Left ventricle myocardium inferior (tissue), 1 donor: Measurements from ENCODE around the gene ST8SIA4. TPM values are rescaled to one million over a fixed set of nuclear protein-coding genes. Genes with fewer than 3 reads are reported as not detected.
A peak's percentile ranks its signal among the peaks of the same experiment; 100 is the strongest.

Experiments
- DNase-seq: peaks from one replicate; pipeline ENCODE4 v3.0.0-alpha.2; 2020
- H3K27ac ChIP-seq: fragments of 200-600 bp; replicated peaks from 2 replicates; pipeline ENCODE4 v1.8.0; 2021
- H3K27me3 ChIP-seq: fragments of 200-600 bp; 2 replicates; pipeline ENCODE4 v1.8.0; 2021; ENCODE audit warnings: low read depth
- H3K36me3 ChIP-seq: fragments of 200-600 bp; 2 replicates; pipeline ENCODE4 v1.8.0; 2021
- H3K4me1 ChIP-seq: fragments of 200-600 bp; 2 replicates; pipeline ENCODE4 v1.8.0; 2021
- H3K4me3 ChIP-seq: fragments of 200-600 bp; 2 replicates; pipeline ENCODE4 v1.8.0; 2021; ENCODE audit warnings: mild to moderate bottlenecking, moderate library complexity
- H3K9me3 ChIP-seq: fragments of 200-600 bp; replicated peaks from 2 replicates; pipeline ENCODE4 v1.8.0; 2021
- intact Hi-C: fragments of 100-400 bp; cut with micrococcal nuclease; formaldehyde crosslinking; loops from one replicate; pipeline ENCODE4 v1.11.0; 2022
- total RNA-seq: library from RNA; stranded (reverse); fragmentation: NEBNext Ultra II Directional; extraction: Animal tissue kit (Norgen Biotek cat#: 25700); gene quantifications from one replicate; pipeline ENCODE4 v1.2.1, GENCODE V29; 2021
- TF ChIP-seq, protein P1 (sequence below): fragments of 200-600 bp; IDR thresholded peaks from 2 replicates; pipeline ENCODE4 v1.8.0; 2021; ENCODE audit warnings: antibody characterized with exemption, mild to moderate bottlenecking, borderline replicate concordance
- donor health status: DM: no; HTN: yes; CAD: no; lungs with severe emphysema.

ST8SIA4 gene
- total RNA-seq, 1 donor from 2014 or later = 3.2 TPM

DNA sequence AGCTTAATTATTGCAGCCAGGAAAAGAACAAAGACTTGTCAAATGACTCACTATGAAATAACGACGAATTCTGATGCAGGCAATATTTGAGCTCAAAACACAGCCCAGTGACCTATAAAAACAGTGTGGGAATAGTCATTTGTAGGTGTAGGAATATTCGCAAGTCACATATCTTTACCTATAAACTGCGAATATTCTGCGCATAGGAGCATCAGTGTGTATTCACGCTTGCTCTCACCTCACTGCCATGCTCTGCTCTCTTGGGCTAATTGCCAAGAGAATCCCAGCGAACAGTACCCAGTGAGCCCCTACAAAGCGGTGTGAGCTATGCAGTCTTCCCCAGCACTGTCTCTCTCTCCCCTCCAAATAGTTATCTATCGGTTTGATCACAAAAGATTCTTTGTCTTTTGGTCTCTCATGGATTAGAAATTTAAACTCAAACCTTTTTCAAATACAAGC, 74.2 kb downstream of the ST8SIA4 start:
- H3K4me3 ChIP-seq = no peak overlapping the region
- no peaks in the 10 kb centered on the region for H3K9me3 ChIP-seq
- H3K27ac ChIP-seq = peak overlapping the region; percentile 71
- no peak for DNase-seq
- intact Hi-C loops = no loop called here
- TF ChIP-seq, protein P1, sequence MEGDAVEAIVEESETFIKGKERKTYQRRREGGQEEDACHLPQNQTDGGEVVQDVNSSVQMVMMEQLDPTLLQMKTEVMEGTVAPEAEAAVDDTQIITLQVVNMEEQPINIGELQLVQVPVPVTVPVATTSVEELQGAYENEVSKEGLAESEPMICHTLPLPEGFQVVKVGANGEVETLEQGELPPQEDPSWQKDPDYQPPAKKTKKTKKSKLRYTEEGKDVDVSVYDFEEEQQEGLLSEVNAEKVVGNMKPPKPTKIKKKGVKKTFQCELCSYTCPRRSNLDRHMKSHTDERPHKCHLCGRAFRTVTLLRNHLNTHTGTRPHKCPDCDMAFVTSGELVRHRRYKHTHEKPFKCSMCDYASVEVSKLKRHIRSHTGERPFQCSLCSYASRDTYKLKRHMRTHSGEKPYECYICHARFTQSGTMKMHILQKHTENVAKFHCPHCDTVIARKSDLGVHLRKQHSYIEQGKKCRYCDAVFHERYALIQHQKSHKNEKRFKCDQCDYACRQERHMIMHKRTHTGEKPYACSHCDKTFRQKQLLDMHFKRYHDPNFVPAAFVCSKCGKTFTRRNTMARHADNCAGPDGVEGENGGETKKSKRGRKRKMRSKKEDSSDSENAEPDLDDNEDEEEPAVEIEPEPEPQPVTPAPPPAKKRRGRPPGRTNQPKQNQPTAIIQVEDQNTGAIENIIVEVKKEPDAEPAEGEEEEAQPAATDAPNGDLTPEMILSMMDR = no peak
- no peaks in the 10 kb centered on the region for H3K36me3 ChIP-seq
- H3K4me1 ChIP-seq = peaks cover 31% of the 10 kb centered on the region
- H3K27me3 ChIP-seq = no peaks in the 10 kb centered on the region

DNA sequence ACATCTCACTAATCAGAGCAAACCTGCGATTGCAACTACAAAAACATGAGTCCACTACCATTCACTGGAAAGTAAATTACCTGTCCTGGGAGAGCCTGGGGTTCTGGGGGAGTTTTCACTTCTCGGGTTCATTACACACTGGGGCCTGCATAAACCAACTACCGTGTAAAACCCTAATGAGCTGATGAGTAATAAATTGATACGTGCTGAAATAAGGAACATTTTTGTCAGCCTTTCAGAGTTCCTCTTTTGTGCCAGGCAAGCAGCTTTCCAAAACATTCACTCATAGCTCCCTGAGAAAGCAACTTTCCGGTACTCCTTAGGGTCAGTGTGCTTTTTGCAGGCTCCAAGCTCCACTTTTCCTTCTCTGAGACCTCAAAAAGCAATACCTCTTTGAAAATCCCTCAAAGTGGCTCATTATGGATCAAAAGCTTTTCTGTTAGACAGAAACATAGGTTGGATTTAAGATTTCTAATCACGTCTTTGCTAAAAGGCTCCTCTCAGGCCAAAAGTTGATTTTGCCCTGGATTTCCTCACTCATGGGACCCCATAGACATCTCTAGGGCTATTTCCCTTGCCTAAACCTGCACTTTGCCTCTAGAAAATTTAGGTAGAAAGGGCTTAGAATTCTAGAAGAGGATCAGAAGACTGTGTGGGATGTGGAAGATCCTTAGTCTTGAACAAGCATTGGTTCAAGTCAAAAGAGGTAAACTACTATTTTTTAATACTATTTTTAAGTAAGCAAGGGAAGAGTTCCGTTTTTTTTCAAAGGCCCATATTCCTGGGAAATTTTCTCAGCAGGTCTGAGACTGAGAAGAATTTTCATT, 74.8 kb downstream of the ST8SIA4 start:
- Histone ChIP-seq H3K4me1 (peaks cover 31% of the 10 kb centered on the region), H3K27me3 (no peaks in the 10 kb centered on the region), H3K4me3 (no peak overlapping the region), H3K27ac (peak overlapping the region; percentile 71), H3K9me3 (no peaks in the 10 kb centered on the region), H3K36me3 (no peaks in the 10 kb centered on the region)
- intact Hi-C loops = no loop called here
- TF ChIP-seq, protein P1 = no peak
- DNase-seq = no peak

GRCh38 chr5:100827481-100827889, 75.6 kb downstream of the ST8SIA4 start:
- Histone ChIP-seq H3K4me3 (no peak overlapping the region), H3K4me1 (peaks cover 31% of the 10 kb centered on the region), H3K27me3 (no peaks in the 10 kb centered on the region), H3K27ac (peak overlapping the region; percentile 71), H3K36me3 (no peaks in the 10 kb centered on the region), H3K9me3 (no peaks in the 10 kb centered on the region)
- DNase-seq = no peak
- intact Hi-C loops = no loop called here
- TF ChIP-seq, protein P1 = no peak

GRCh38 chr5:100826133-100826532, 76.9 kb downstream of the ST8SIA4 start:
- no peaks in the 10 kb centered on the region for H3K27me3 ChIP-seq
- no peak for DNase-seq
- intact Hi-C loops = no loop called here
- peak overlapping the region; percentile 0 for H3K27ac ChIP-seq
- peaks cover 31% of the 10 kb centered on the region for H3K4me1 ChIP-seq
- TF ChIP-seq, protein P1 = no peak
- H3K9me3 ChIP-seq = no peaks in the 10 kb centered on the region
- no peak overlapping the region for H3K4me3 ChIP-seq
- H3K36me3 ChIP-seq = no peaks in the 10 kb centered on the region

DNA sequence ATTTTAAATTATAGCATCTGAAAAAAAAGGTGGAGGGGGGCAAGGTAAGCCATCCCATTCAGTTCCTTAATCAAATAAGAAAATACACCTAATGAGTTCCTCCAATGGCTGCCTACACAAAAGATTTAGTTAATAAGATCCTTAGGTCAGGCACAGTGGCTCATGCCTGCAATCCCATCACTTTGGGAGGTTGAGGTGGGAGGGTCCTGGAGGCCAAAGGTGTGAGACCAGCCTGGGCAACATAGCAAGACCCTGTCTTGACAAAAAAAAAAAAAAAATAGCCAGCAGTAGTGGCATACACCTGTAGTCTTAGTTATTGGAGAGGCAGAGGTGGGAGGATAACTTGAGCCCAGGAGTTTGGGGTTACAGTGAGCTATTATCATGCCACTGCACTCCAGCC, 78.4 kb downstream of the ST8SIA4 start:
- no peaks in the 10 kb centered on the region for H3K9me3 ChIP-seq
- no peak for DNase-seq
- H3K4me1 ChIP-seq = peaks cover 31% of the 10 kb centered on the region
- no peak overlapping the region for H3K27ac ChIP-seq
- TF ChIP-seq, protein P1 = no peak
- no peaks in the 10 kb centered on the region for H3K36me3 ChIP-seq
- no peak overlapping the region for H3K4me3 ChIP-seq
- intact Hi-C loops = no loop called here
- H3K27me3 ChIP-seq = no peaks in the 10 kb centered on the region
